Omental fat pad (tissue), 4 donors: ENCODE results near the gene SLC4A2. TPM values are rescaled to one million over a fixed set of nuclear protein-coding genes. Genes with fewer than 3 reads are reported as not detected.

Source experiments
- ATAC-seq: fragments of 150-250 bp; one replicate; pipeline ENCODE4 v1.9.1; 2016; ENCODE audit warnings: mild to moderate bottlenecking, moderate library complexity; ENCODE audit not compliant: low FRiP score
- DNase-seq: peaks from one replicate; pipeline ENCODE4 v3.0.0-alpha.2; 2019; ENCODE audit warnings: low spot score
- total RNA-seq, 4 donors: library from RNA; depleted of rRNA; stranded (reverse); fragments of >200 nt; gene quantifications; one replicate each; pipeline ENCODE4 v1.1.0, GENCODE V29; 2016
- TF ChIP-seq, protein P1 (sequence below), 3 donors: fragments of 450-650 bp; IDR thresholded peaks; one replicate each; pipeline ENCODE4 v1.5.1; 2016 to 2017; ENCODE audit warnings: antibody characterized with exemption in 3 of 3, mild to moderate bottlenecking in 3 of 3, moderate library complexity in 2 of 3

SLC4A2 gene
- total RNA-seq, 4 donors from 2014 or later: 115 to 126 (median 118) TPM

DNA sequence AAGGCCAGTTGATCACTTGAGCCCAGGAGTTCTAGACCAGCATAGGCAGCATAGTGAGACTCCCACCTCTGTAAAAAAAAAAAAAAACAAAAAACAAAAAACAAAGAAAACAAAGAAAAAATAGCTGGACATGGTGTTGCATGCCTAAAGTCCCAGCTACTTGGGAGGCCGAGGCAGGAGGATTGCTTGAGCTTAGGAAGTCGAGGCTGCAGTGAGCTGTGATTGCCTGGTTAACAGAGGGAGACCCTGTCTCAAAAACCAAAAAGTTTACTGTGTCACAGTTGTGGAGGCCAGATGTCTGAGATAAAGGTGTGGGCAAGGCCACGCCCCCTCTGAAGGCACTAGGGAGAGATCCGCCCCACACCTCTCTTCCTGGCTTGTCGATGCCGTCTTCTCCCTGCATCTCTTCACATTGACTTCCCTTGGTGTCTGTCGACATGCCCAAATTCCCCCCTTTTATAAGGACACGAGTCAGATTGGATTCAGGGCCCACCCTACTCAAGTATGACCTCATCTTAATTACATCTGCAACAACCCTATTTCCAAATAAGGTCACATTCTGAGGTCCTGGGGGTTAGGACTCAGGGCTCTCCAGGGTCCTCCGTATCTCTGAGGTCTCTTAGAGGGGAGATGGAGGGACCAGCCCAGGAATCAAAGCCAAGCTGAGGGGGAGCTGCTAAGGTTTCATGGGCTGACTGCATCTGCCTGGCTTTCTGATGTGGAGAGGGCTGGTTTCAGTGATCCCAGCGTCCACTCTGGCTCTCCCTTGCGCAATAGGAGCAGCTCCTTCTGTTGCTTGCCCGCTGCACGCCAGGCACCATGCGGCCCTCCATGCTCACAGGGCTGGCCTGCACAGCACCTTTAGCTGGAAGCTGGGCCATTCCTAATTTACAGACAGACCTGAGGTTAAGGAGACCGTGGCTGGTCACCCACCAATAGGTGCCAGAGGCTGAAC, 50.0 kb downstream of the SLC4A2 start:
- ATAC-seq: no peak
- no peak for DNase-seq
- TF ChIP-seq, protein P1, sequence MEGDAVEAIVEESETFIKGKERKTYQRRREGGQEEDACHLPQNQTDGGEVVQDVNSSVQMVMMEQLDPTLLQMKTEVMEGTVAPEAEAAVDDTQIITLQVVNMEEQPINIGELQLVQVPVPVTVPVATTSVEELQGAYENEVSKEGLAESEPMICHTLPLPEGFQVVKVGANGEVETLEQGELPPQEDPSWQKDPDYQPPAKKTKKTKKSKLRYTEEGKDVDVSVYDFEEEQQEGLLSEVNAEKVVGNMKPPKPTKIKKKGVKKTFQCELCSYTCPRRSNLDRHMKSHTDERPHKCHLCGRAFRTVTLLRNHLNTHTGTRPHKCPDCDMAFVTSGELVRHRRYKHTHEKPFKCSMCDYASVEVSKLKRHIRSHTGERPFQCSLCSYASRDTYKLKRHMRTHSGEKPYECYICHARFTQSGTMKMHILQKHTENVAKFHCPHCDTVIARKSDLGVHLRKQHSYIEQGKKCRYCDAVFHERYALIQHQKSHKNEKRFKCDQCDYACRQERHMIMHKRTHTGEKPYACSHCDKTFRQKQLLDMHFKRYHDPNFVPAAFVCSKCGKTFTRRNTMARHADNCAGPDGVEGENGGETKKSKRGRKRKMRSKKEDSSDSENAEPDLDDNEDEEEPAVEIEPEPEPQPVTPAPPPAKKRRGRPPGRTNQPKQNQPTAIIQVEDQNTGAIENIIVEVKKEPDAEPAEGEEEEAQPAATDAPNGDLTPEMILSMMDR (IDR thresholded peaks at IDR 0.05): no peak

DNA sequence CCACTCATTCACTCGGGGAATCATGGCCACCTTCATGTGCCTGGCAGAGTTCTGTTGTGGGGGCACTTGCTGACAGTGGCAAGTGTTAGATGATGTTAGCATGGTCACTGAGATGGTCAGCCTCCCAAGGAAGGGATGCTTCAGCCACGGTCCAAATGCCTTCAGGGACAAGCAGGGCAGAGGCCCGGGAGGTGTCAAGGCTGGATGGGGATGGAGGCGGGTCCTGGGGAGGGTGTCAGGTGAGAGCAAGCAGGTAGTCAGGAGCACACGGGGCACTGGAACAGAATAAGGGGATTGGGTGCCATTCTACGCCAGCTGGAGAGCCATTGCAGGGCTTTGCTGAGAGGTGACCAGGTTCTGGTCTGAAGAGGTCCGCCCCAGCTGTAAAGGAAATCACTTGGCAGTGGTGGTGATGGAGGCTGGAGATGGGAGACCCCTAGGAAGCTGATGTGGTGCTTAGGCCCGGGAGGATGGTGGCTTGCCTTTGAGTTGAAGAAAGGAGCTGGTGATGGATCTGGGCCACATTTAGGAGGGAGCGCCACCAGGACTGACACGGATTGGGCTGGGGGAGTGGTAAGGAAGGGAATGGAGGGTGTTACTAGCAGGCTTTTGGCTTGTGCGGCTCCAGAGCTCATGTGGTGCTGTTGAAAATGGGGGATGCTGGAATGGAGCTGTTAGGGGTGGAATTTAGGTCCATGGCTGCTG, 51.0 kb downstream of the SLC4A2 start:
- DNase-seq (no peak), ATAC-seq (no peak)
- TF ChIP-seq, protein P1 (IDR thresholded peaks at IDR 0.05): no peak

DNA sequence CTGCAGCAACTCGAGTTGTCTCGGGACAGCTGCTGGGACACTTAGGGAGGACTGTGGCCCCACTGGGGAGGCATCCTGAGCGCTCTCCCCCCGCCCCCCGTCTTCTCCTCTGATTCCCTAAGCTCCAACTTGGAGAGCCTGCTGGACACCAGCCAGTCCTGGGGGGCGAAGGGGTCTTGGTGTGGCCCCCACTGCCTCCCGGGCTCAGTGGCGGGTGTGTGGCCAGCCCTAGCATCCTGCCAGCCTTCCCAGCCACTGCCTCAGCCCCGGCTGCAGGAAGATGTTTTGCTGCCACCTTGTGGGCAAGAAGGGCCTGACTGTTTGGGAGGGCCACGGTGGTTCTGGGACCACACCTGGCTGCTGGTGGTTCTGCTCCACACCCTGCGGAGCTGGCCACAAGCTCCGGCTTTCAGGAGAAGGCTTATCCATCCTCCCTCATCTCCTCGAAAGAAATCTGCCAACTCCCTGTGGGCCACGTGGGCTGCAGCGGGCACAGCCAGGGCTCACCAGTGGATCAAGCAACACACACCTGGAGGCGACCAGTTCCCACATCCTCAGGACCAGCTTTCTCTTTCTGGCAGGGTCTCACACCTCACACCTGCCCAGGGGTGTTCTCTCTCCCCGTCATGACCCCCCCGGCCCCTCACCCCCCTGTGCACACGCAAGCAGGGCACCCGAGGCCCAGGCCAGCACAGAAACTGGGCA, 51.7 kb downstream of the SLC4A2 start:
- TF ChIP-seq, protein P1 (IDR thresholded peaks at IDR 0.05): peak in 2 of 3 donors; percentile 65 to 78
- peak; percentile 73 for DNase-seq
- peak; percentile 58 for ATAC-seq

DNA sequence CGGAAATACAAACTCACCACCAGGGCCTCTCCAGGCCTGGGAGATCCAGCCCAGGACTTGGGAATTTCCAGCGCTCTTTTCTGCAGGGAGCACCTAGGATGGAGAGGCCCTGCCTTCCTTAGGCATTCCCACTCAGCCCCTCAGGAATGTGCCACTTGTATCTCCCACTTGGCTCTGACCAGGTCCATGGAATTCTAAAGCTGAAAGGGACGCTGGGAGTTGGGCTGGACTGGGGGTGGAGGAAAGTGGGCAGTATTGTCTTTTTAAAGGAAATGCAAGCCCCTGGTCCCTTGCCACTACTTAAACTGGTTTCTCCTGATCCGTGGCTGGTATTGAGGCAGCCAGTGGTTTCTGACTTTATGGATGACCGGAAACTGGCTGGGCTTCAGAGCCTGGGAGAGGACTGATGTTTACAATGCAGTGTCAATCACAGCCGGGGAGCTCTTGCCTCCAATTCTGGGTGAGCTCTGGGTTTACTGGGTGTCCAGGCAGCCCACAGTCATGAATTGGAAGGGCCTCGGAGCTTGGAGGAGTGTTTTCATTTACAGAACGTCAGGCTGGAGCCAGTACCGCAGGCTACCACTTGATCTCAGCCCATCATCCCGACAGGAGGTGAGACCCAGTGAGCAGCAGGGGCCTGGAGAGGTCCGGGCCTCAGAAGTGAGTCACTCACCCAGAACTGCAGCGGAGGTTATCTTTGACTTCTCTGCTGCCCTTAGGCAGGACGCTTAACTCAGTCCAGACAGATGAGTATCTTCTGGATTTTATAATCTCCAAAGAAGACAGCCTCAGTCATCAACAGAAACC, 54.2 kb downstream of the SLC4A2 start:
- DNase-seq (no peak), ATAC-seq (peak; percentile 52)
- TF ChIP-seq, protein P1 (IDR thresholded peaks at IDR 0.05): no peak

DNA sequence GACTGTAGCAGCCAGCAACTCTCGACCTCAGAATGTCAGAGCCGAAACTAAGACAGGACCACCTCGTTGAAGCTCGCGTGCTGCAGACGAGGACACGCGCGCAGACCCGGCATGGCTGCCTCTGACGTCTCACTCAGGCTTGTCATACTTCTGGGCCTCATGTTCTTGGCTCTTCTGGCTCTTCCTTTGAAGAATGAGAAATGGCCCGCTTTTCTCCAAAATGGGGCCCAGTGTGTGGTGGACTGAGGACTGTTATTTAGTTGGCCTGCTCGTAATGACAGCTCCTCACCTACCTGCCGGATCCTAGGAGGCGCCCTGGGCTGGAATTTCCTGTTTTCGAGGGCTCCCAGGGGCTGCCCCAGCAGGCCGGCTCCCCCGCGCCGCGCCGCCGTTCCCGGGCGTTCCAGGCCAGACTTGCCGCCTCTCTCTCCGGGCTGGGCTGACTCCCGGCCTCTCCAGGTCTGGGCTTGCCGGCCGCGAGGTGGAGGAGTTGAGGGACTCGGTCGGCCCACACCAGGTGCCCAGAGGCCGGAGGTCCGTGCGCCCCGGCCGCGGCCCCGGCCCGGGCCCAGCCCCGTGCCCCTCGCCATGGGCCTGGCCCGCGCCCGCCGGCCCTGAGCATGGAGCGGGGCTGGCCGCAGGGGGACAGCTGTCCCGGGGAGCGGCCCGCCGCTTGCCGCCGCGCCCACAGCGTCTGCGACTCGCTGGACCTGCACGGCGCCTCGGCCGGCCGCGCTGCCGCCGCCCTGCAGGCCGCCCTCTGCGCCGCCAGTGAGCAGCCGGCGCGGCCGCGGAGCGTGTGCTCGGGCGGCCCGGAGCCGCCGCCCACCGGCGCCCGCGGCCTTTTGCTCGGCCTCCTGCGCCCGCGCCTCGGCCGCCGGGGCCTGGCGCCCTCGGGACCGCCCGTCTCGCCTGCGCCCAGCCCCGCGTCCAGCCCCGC, 55.0 kb downstream of the SLC4A2 start:
- DNase-seq: no peak
- TF ChIP-seq, protein P1 (IDR thresholded peaks at IDR 0.05): no peak
- ATAC-seq: no peak
